ENCODE data around the gene PRPF8. TPM values are rescaled to one million over a fixed set of nuclear protein-coding genes. Genes with fewer than 3 reads are reported as not detected.
A peak's percentile ranks its signal among the peaks of the same experiment; 100 is the strongest.

PRPF8 gene
- total and polyA plus RNA-seq, 2 of the 13 experiments (the other 11 are each of a cell fraction or from before 2014, with no cell fraction given) = 112 to 179 TPM

- TF ChIP-seq ZBTB40 (IDR thresholded peaks at IDR 0.05) (no peak), ZBTB40 (CRISPR knock-in tag; IDR thresholded peaks at IDR 0.05) (no peak; the same call in 1 of the 2 replicates), E2F2 (CRISPR knock-in tag; IDR thresholded peaks at IDR 0.05; ENCODE audit: borderline replicate concordance) (no peak), TGIF2 (CRISPR knock-in tag; IDR thresholded peaks at IDR 0.05) (peak; percentile 77; the same call in 1 of the 2 replicates), ZNF512 (CRISPR knock-in tag; IDR thresholded peaks at IDR 0.05) (no peak), ZNF441 (CRISPR knock-in tag; IDR thresholded peaks at IDR 0.05; ENCODE audit: borderline replicate concordance) (peak; percentile 69; the same call in 1 of the 2 replicates), ZNF597 (CRISPR knock-in tag; IDR thresholded peaks at IDR 0.05) (no peak), ISX (CRISPR knock-in tag; conservative IDR thresholded peaks at IDR 0.05) (no peak; the same call in 1 of the 2 replicates), MYNN (CRISPR knock-in tag; IDR thresholded peaks at IDR 0.05; ENCODE audit: low read depth) (no peak), ZNF580 (CRISPR knock-in tag; IDR thresholded peaks at IDR 0.05; ENCODE audit: borderline replicate concordance, low read depth) (peak; percentile 77), HDAC2 (CRISPR knock-in tag; IDR thresholded peaks at IDR 0.05) (no peak), NFIB (CRISPR knock-in tag; IDR thresholded peaks at IDR 0.05; ENCODE audit: borderline replicate concordance) (no peak), ZNF530 (CRISPR knock-in tag; IDR thresholded peaks at IDR 0.05; ENCODE audit: low read depth) (no peak), BATF2 (CRISPR knock-in tag; IDR thresholded peaks at IDR 0.05) (no peak)
These were observed at the start of gene PRPF8 (continued) for GRCh38 chr17:1684378-1685189.
